ENCODE results near the gene GTF2IRD1.

GTF2IRD1 gene

DNA sequence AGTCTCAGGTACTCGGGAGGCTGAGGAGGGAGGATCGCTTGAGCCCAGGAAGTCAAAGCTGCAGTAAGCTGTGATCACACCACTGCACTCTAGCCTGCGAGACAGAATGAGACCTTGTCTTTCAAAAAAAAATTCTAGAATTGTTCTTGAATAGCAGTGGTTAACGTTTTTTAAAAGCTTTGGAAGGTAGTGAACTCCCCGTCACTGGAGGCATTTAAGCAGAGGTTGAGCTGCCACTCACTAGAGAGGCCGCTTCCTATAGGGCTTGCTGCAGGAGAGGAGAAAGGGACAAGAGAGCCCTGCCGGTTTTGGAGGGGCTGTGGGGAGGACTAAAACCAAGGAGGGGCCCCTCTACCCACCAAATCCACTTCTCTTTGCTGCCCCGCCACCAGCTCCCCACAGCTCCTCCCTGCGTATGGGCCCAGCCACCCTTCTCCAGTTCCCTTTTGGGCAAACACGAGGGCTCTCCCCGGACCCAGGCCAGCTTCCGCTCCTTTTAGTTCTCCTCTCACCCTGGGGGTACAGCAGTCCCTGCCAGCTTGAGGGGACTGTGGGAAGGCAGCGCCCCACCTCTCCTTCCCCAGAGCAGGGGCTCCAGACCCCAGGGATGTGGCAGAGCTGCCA, 116.9 kb downstream of the GTF2IRD1 start:
- peak in 9 of 42 donors; percentile 13 to 48 (median 21) for DNase-seq
- intact Hi-C loops (cut with DNase I), result no loop called here

DNA sequence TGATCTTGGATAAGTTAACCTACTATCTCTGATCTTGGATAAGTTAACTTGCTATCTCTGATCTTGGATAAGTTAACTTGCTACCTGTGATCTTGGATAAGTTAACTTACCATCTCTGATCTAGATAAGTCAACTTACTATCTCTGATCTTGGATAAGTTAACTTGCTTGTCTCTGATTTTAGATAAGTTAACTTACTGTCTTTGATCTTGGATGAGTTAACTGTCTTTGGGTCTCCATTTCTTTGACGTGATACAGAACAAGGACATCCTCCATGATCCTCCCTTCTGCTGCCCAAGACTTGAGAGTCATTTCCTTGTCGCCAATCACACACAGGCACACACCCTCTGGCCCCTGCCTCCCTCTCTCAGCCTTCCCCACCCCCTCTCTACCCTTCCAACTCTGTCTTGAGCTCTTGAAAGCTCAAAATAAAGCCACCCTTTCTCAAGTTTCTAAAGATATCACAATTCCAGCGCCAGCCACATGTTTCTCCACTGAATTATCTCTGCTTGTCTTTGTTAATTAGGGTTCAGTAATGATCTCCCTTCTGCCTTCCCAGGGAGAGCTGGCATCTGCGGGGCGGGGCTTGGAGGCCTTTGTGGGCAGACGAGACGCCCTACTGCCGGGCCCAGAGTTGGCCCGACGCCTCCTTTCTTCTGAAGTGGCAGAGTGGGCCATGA, 118.7 kb downstream of the GTF2IRD1 start:
- peak in 29 of 42 donors; percentile 20 to 55 (median 40) for DNase-seq

DNA sequence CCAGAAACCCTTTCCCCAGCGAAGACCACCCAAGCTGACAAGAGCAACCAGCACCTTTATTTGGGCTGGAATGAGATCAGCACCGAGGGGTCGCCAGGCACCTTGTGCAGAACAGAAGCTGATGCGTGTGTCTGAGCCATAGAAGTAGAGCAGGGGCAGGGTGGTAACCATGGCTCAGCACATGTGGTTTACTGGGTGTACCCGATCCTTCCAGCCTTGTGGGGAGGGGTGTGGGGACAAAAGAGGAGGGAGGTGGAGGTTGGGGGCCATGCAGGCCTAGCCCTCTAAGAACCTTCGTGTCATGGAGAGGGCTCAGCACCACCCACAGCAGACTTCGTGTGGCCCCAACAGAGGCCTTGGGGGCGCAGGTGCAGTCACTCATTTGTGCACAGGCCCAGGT, 119.8 kb downstream of the GTF2IRD1 start:
- intact Hi-C loops (cut with DNase I), result no loop called here
- DNase-seq, result no peak

More for the DNA sequence above, 118.7 kb downstream of the GTF2IRD1 start:
- intact Hi-C loops (cut with DNase I), result no loop called here

GRCh38 chr7:74575083-74575784, 121.5 kb downstream of the GTF2IRD1 start:
- intact Hi-C loops (cut with DNase I), result no loop called here
- DNase-seq, result peak in 34 of 42 donors; percentile 11 to 79 (median 50)

- DNase-seq, result no peak
- intact Hi-C loops (cut with DNase I), result no loop called here
These were observed 122.1 kb downstream of the GTF2IRD1 start for GRCh38 chr7:74575811-74576210.

- intact Hi-C loops (cut with DNase I), result no loop called here
These were observed 126.3 kb downstream of the GTF2IRD1 start for GRCh38 chr7:74579800-74580685.

DNA sequence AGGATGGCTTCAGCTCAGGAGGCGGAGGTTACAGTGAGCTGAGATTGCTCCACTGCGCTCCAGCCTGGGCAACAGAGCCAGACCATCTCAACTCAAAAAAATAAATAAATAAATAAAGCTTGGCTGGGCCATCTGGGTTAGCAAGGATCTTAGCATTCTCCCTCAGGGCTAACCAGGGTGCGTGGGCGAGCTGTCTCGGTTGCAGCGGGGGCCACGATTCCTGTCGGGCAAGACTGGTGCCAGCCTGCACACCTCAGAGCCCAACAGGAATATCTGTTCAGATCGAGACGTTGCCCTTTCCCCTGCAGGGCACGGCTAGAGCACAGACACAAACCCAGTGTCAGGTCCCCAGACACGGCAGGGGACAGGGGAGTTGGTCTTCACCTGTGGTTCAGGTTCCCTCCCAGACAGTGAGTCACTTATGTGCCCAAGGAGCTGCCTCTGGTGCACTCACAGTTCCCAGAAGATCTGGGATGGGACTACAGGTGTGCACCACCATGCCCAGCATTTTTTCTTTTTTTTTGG, 128.3 kb downstream of the GTF2IRD1 start:
- DNase-seq, result no peak
- intact Hi-C loops (cut with DNase I), result no loop called here

More at GRCh38 chr7:74579800-74580685, 126.3 kb downstream of the GTF2IRD1 start:
- DNase-seq, result no peak

GRCh38 chr7:74582447-74583039, 128.8 kb downstream of the GTF2IRD1 start:
- DNase-seq, result no peak
- intact Hi-C loops (cut with DNase I), result no loop called here

DNA sequence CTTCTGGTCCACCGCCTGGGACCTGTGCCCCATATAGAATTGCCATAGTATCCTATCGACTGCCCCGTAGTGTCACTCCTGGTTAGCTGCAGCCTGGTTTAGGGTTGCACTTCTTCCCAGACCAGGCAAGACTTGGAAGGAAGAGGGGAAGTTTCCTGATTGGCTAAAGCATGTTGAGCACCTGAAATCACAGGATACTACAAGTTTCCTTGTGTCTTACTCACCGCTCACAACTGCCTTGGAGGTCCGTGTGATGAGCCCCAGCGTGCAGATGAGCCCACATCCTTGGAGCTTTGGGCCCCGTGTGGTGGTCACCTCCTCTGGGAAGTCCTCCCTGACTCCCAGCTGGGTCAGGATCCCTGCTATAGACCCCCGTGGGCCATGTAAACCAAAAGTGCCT, 129.9 kb downstream of the GTF2IRD1 start:
- intact Hi-C loops (cut with DNase I), result no loop called here
- DNase-seq, result no peak

DNA sequence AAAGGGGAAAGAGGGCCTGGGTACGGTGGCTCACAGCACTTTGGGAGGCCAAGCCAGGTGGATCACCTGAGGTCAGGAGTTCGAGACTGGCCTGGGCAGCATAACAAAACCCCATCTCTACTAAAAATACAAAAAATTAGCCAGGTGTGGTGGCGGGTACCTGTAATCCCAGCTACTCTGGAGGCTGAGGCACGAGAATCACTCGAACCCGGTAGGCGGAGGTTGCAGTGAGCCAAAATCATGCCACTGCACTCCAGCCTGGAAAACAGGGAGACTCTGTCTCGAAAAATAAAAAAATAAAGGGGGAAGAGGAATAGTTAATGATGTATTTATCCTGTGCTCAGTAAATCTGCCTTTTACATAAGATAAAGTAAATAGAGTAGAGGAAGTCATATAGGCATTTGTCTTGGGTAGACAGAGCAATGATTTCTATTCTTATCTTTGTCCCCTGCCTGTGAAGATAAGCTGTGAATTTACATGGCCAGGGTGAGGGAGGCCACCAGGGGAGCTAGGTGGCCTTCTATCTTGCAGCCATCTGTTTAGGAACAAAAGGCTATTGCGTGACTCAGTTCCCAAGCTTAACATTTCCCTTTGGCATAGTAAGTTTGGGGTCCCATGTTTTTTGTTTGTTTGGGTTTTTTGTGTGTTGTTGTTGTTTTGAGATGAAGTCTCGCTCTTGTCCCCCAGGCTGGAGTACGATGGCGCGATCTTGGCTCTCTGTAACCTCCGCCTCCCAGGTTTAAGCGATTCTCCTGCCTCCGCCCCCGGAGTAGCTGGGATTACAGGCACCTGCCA, 130.7 kb downstream of the GTF2IRD1 start:
- intact Hi-C loops (cut with DNase I), result no loop called here
- no peak for DNase-seq

DNA sequence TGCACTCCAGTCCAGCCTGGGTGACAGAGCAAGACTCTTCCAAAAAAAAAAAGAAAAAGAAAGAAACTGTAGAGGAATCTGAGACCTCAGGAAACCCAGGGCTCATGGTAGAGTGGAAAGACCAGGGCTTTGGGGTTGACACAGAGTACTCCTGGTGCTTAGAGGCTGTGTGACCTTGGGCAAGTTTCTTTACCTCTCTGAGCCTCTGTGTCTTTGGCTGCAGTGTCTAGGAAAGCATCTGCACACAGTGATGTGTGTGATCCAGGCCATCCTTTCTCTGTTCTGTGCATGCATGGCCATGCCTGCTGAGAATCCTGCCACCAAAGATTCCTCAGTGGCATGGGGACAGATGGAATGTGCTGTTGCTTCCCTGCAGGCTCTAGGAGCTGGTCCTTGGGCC, 132.1 kb downstream of the GTF2IRD1 start:
- intact Hi-C loops (cut with DNase I), result no loop called here
- DNase-seq, result no peak

DNA sequence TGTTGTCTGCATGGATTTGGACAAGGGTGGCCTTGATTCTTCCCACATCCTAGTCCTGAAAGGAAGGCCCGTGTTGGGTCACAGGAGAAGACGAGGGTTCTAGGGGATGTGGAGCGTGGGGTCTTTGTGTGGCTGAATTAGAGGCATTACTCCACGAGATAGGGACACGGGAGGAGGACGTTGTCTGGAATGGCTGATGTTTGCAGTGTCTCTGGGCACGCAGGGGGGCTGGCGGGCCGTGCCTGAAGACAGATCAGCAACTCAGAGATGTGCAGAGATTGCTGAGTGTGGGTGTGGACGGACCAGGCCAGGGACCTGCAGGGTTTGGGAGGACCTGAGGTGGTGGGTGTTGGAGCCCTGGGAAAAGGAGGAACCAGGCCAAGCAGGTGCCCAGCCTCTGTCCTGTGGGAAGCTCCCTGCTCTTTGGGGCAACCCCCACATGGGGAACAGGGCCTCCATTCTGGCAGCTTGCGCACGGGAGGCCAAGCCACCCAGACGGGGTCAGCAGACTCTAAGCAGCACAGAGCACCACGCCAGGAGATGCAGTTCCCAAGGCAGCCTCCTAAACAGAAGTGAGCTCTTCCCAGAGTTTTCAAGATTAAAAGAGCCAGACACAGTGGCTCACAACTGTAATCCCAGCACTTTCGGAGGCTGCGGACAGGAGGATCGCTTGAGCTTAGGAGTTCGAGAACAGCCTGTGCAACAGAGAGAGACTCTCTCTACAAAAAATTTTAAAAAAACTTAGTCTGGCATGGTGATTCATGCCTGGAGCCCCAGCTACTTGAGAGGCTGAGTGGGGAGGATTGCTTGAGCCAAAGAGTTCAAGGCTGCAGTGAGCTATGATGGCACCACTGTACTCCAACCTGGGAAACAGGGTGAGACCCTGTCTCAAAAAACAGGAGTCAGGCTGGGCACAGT, 132.8 kb downstream of the GTF2IRD1 start:
- no peak for DNase-seq
- intact Hi-C loops (cut with DNase I), result no loop called here

DNA sequence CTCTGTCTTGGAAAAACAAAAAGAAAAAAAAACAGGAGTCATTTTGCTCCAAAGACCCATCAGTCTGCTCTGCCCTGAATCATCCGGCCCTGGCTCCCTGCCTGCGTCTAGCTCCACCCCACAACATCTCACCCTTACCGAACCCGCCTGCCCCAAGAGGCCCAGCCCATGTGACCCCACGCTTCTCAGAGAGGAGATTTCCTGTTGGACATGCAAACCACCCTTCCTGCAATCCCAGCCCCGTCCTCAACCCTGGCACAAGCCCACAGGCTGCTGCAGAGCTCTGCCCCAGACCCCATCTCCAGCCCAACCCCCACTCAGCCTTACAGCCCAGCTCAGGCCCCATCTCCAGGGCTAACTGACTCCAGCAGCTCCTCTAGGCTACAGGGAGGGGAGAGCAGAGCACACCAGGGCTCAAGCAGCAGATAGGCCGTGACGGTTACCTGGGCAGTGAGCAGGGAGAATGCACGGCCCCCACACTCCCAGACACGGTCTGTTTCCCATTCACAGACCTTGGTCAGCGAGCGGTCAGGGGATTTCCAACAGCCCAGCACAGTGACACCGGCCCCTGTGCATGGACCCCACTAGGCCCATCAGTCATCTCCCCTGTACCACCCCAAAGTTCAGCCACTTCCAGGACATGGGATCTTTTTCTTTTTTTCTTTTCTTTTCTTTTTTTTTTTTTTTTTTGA, 133.9 kb downstream of the GTF2IRD1 start:
- intact Hi-C loops (cut with DNase I), result no loop called here
- peak in 40 of 42 donors; percentile 32 to 86 (median 62) for DNase-seq

- intact Hi-C loops (cut with DNase I), result no loop called here
- no peak for DNase-seq
These were observed 137.1 kb downstream of the GTF2IRD1 start for GRCh38 chr7:74590813-74591212.

DNA sequence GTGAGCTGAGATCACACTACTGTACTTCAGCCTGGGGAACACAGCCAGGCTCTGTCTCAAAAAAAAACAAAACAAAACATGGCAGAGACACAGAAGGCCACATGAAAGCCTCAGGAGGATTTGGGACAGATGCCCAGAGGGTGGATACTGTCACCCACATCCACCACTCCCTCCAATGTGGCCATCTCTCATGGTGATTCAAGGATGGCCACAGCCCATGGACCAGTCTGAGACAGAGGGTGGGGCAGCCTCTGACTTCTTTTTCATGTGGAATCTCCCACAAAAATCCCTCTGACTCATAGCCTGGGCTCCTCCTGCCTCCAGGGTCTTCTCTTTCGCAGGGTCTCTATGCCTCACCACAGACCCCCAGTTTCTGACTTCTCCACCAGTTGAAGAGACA, 144.9 kb downstream of the GTF2IRD1 start:
- intact Hi-C loops (cut with DNase I), result no loop called here
- no peak for DNase-seq

- intact Hi-C loops (cut with DNase I), result no loop called here
- no peak for DNase-seq
These were observed 145.5 kb downstream of the GTF2IRD1 start for GRCh38 chr7:74599244-74599643.

Measured in head of caudate nucleus (tissue), 42 donors.